HepG2 (cell line): ENCODE measurements around the gene TEX19. TPM values are rescaled to one million over a fixed set of nuclear protein-coding genes. Genes with fewer than 3 reads are reported as not detected.

ENCODE experiments used
- ATAC-seq: fragments of 200-7000 bp; cut with Tn5 transposase; 3 replicates; pipeline ENCODE4 v1.9.1; 2020; ENCODE audit warnings: mild to moderate bottlenecking, moderate library complexity
- BruUV-seq: library from RNA; stranded (reverse); fragments of 400-500 nt; replicated peaks from 2 replicates; lab custom pipeline; 2021; lab: Mats Ljungman, UMichigan
- CTCF ChIA-PET: fragments of 300-600 bp; formaldehyde crosslinking; extraction: SDS; loops from one replicate; lab custom pipeline; 2021; ENCODE audit warnings: low total read pairs, inconsistent platforms, low intra/inter-chr PET ratio; lab: Yijun Ruan, JAX
- POLR2A ChIA-PET: fragments of 350-600 bp; sonication (Branson Sonifier 250); formaldehyde crosslinking; loops from one replicate; lab custom pipeline; 2020; ENCODE audit warnings: antibody characterized with exemption, inconsistent platforms; lab: Yijun Ruan, JAX
- DNase-seq: peaks from one replicate; pipeline ENCODE4 v3.0.0-alpha.2; 2015; ENCODE audit warnings: low spot score
- FAIRE-seq: peaks from 3 replicates; lab custom pipeline; 2011; peaks lifted over from hg19 to GRCh38; lab: Jason Lieb, UNC
- H2AFZ ChIP-seq: one replicate; pipeline ENCODE4 v1.6.1; 2011; ENCODE audit warnings: low read length, inconsistent platforms
- H3K27ac ChIP-seq: fragments of 300-600 bp; 3 replicates; pipeline ENCODE4 v1.8.0; 2011; ENCODE audit warnings: mixed run types, mild to moderate bottlenecking, mixed read lengths, low read length, inconsistent platforms; ENCODE audit not compliant: insufficient read depth; ENCODE audit errors: extremely low read length
- H3K27me3 ChIP-seq, 2 experiments: fragments of 200-600 bp in 1 of 2; 2 replicates in 1 of 2; 3 replicates in 1 of 2; pipeline versions ENCODE4 v1.6.0 to v1.8.0; 2011; ENCODE audit warnings: low read length in 2 of 2, mild to moderate bottlenecking in 2 of 2, moderate library complexity in 2 of 2, inconsistent platforms in 1 of 2; ENCODE audit not compliant: insufficient read depth in 2 of 2, control insufficient read depth in 1 of 2
- H3K36me3 ChIP-seq, 2 experiments: fragments of 200-600 bp in 1 of 2; replicated peaks in 1 of 2; 2 replicates in 1 of 2; 3 replicates in 1 of 2; pipeline versions ENCODE4 v1.5.1 to v1.8.0; 2011; ENCODE audit warnings: low read length in 2 of 2, inconsistent platforms in 1 of 2; ENCODE audit not compliant: insufficient read depth in 2 of 2, control insufficient read depth in 1 of 2
- H3K4me1 ChIP-seq: 2 replicates; pipeline ENCODE4 v1.5.1; 2012; ENCODE audit warnings: low read length, inconsistent platforms; ENCODE audit not compliant: insufficient read depth
- H3K4me2 ChIP-seq: 2 replicates; pipeline ENCODE4 v1.6.0; 2011; ENCODE audit warnings: low read depth, low read length, inconsistent platforms
- H3K4me3 ChIP-seq, 3 experiments: fragments of 200-600 bp in 1 of 3; sonication (generic), shearing (Covaris generic) in 1 of 3; replicated peaks in 1 of 3; 2 replicates each; pipeline ENCODE4 v1.5.1; 2011 to 2016; ENCODE audit warnings: low read length in 3 of 3, inconsistent platforms in 2 of 3, low read depth in 2 of 3, mild to moderate bottlenecking in 2 of 3, control low read depth in 1 of 3, mixed read lengths in 1 of 3; ENCODE audit not compliant: insufficient read depth in 1 of 3
- H3K79me2 ChIP-seq: one replicate; pipeline ENCODE4 v1.6.1; 2011; ENCODE audit warnings: low read length, inconsistent platforms; ENCODE audit not compliant: insufficient read depth
- H3K9ac ChIP-seq: 2 replicates; pipeline ENCODE4 v1.6.0; 2011; ENCODE audit warnings: mild to moderate bottlenecking, low read depth, low read length, inconsistent platforms; ENCODE audit not compliant: insufficient read depth
- H3K9me3 ChIP-seq: 2 replicates; pipeline ENCODE4 v1.5.1; 2012; ENCODE audit warnings: mild to moderate bottlenecking, low read length
- H4K20me1 ChIP-seq: 2 replicates; pipeline ENCODE4 v1.6.0; 2011; ENCODE audit warnings: inconsistent platforms, mild to moderate bottlenecking, low read length, moderate library complexity; ENCODE audit not compliant: insufficient read depth
- ARNTL ChIP-seq: sonication (generic); formaldehyde crosslinking; IDR thresholded peaks from 2 replicates; pipeline ENCODE4 v1.4.0; 2020; ENCODE audit warnings: mild to moderate bottlenecking, missing genetic modification reagents
- CC2D1A ChIP-seq: sonication (generic); formaldehyde crosslinking; IDR thresholded peaks from 2 replicates; pipeline ENCODE4 v1.8.1; 2023; ENCODE audit warnings: mild to moderate bottlenecking, missing genetic modification reagents
- HMGXB4 ChIP-seq, 2 experiments: sonication (generic) in 1 of 2; formaldehyde crosslinking in 1 of 2; IDR thresholded peaks; 2 replicates each; pipeline versions ENCODE4 v1.4.0 to v1.6.1; 2018 to 2020; ENCODE audit warnings: missing genetic modification reagents in 2 of 2, borderline replicate concordance in 1 of 2, low read depth in 1 of 2, mild to moderate bottlenecking in 1 of 2, missing biosample characterization in 1 of 2
- KDM2A ChIP-seq: sonication (generic); formaldehyde crosslinking; IDR thresholded peaks from 2 replicates; pipeline ENCODE4 v1.4.0; 2020; ENCODE audit warnings: low read depth, missing genetic modification reagents, borderline replicate concordance
- MATR3 ChIP-seq: sonication (generic); formaldehyde crosslinking; IDR thresholded peaks from 2 replicates; pipeline ENCODE4 v1.4.0; 2020; ENCODE audit warnings: missing genetic modification reagents
- SMYD3 ChIP-seq: sonication (generic); formaldehyde crosslinking; IDR thresholded peaks from 2 replicates; pipeline ENCODE4 v1.8.1; 2023; ENCODE audit warnings: mild to moderate bottlenecking, missing genetic modification reagents
- ZBTB7A ChIP-seq: sonication (generic); formaldehyde crosslinking; IDR thresholded peaks from 2 replicates; pipeline ENCODE4 v1.8.0; 2022; ENCODE audit warnings: mild to moderate bottlenecking, missing genetic modification reagents
- ZNF12 ChIP-seq: sonication (generic); formaldehyde crosslinking; IDR thresholded peaks from 2 replicates; pipeline ENCODE4 v1.5.0; 2020; ENCODE audit warnings: missing genetic modification reagents
- ZNF18 ChIP-seq: sonication (generic); formaldehyde crosslinking; IDR thresholded peaks from 2 replicates; pipeline ENCODE4 v1.8.0; 2022; ENCODE audit warnings: mild to moderate bottlenecking, missing genetic modification reagents; ENCODE audit not compliant: insufficient replicate concordance
- ZNF383 ChIP-seq: sonication (generic); formaldehyde crosslinking; IDR thresholded peaks from 2 replicates; pipeline ENCODE4 v1.4.0; 2020; ENCODE audit warnings: missing genetic modification reagents, mild to moderate bottlenecking, borderline replicate concordance
- ZNF777 ChIP-seq: sonication (generic); formaldehyde crosslinking; IDR thresholded peaks from 2 replicates; pipeline ENCODE4 v1.4.0; 2020; ENCODE audit warnings: missing genetic modification reagents
- ZNF883 ChIP-seq: sonication (generic); formaldehyde crosslinking; IDR thresholded peaks from 2 replicates; pipeline ENCODE4 v1.5.1; 2020; ENCODE audit warnings: mild to moderate bottlenecking, missing genetic modification reagents; ENCODE audit errors: not compliant biosample characterization
- WGBS: methylation state at CpG from one replicate; pipeline ENCODE4 v1.1.6; 2017; ENCODE audit warnings: low lambda C conversion rate; 5-methylcytosine and 5-hydroxymethylcytosine counted together
- in situ Hi-C: cut with HindIII; loops from 2 replicates; pipeline ENCODE4 v1.10.0; 2017; ENCODE audit warnings: low pct_unique_long_range_greater_than_20kb; ENCODE audit not compliant: extremely low pct_ligation_motif_present
- intact Hi-C: fragments of 100-400 bp; cut with micrococcal nuclease; formaldehyde crosslinking; loops from one replicate; pipeline ENCODE4 v1.10.0; 2022; ENCODE audit not compliant: unreplicated experiment
- polyA plus RNA-seq, 8 experiments: library from polyadenylated mRNA; depleted of rRNA in 3 of 8; stranded (reverse) in 7 of 8; unstranded in 1 of 8; fragments of >200 nt; fragmentation: Illumina TruSeq in 4 of 8; extraction: Trizol in 4 of 8; gene quantifications; 2 replicates each; pipeline versions ENCODE4 v1.2.1 to v1.2.3, GENCODE V29; 2011 to 2016; ENCODE audit warnings: low read depth in 4 of 8, missing spikeins in 1 of 8, mixed read lengths in 1 of 8; ENCODE audit not compliant: insufficient read depth in 1 of 8
- total RNA-seq, 5 experiments: library from RNA; depleted of rRNA; stranded (reverse); fragments of >200 nt; fragmentation: Illumina TruSeq; extraction: Trizol; gene quantifications; 2 replicates each; pipeline ENCODE4 v1.2.3, GENCODE V29; 2016; ENCODE audit warnings: low read depth in 1 of 5
- TF ChIP-seq, protein P1 (sequence below): sonication (generic); formaldehyde crosslinking; IDR thresholded peaks from 2 replicates; pipeline ENCODE4 v1.8.1; 2023; ENCODE audit warnings: mild to moderate bottlenecking, moderate library complexity, missing genetic modification reagents
- TF ChIP-seq, protein P2 (sequence below): sonication (generic); formaldehyde crosslinking; IDR thresholded peaks from 2 replicates; pipeline ENCODE4 v1.4.0; 2020; ENCODE audit warnings: missing genetic modification reagents, borderline replicate concordance

The TEX19 gene
- total and polyA plus RNA-seq, 2 of the 13 experiments (the other 11 are each of a cell fraction or from before 2014, with no cell fraction given) = 1.3 to 6.0 TPM

GRCh38 chr17:82384051-82384729, 25.1 kb downstream of the TEX19 start:
- FAIRE-seq (no peak), ATAC-seq (peak; percentile 6; the same call in 2 of the 3 replicates), DNase-seq (peak; percentile 29)
- H3K27me3 ChIP-seq = peaks cover 8 to 46% of the 10 kb centered on the region in 2 experiments; a peak in 3 of 5 replicates
- H3K9ac ChIP-seq = no peak overlapping the region
- no peak overlapping the region for H2AFZ ChIP-seq
- H3K4me1 ChIP-seq = peaks cover 56% of the 10 kb centered on the region
- BruUV-seq = no TSS peak
- no peaks in the 10 kb centered on the region for H3K36me3 ChIP-seq
- H3K27ac ChIP-seq = no peak overlapping the region
- H3K79me2 ChIP-seq = no peaks in the 10 kb centered on the region
- in situ Hi-C loops (no loop called here), intact Hi-C loops (loop anchor here (2.0 kb wide), 1 partner anchor 35 kb away; the partner anchor contains the start of genes HEXD and OGFOD3)
- peak overlapping the region in 1 of 3 experiments; percentile 41; a peak in 1 of 6 replicates for H3K4me3 ChIP-seq
- CTCF ChIA-PET = no interaction called here
- no peaks in the 10 kb centered on the region for H3K9me3 ChIP-seq
- POLR2A ChIA-PET = interaction anchor here (0.9 to 2.3 kb wide), 9 partner anchors 8 to 38 kb away, joined by 3 to 13 read pairs (median 7); no protein-coding TSS in a partner anchor
- 20% methylated on average over 16 of the region's 22 CpGs for WGBS
- no peaks in the 10 kb centered on the region for H4K20me1 ChIP-seq
- H3K4me2 ChIP-seq = peak overlapping the region; percentile 58
- TF ChIP-seq MATR3 (CRISPR knock-in tag) = no peak
- TF ChIP-seq SMYD3 (CRISPR knock-in tag) = no peak
- TF ChIP-seq, protein P1, sequence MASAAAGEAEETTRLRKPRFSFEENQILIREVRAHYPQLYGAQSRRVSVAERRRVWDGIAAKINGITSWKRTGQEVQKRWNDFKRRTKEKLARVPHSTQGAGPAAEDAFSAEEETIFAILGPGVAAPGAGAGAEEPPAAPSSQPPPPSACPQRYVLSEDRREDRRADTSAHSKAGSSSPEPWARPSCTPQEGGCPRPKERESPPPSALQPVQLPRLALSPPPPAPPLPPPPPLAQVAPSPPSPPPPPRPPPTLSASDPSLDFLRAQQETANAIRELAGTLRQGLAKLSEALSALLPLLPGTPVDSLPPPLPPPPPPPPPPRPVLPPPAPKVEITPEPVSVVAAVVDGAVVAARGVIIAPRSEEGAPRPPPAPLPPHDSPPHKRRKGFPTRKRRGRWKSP (CRISPR knock-in tag) = no peak
- no peak for TF ChIP-seq ZNF883 (CRISPR knock-in tag)
- no peak for TF ChIP-seq HMGXB4 (CRISPR knock-in tag; IDR thresholded peaks at IDR 0.05; ENCODE audit: borderline replicate concordance in 1 of 2, low read depth in 1 of 2)
- no peak for TF ChIP-seq ZNF383 (CRISPR knock-in tag)
- TF ChIP-seq ZNF777 (CRISPR knock-in tag) = no peak
- no peak for TF ChIP-seq ZNF18
- TF ChIP-seq, protein P2, sequence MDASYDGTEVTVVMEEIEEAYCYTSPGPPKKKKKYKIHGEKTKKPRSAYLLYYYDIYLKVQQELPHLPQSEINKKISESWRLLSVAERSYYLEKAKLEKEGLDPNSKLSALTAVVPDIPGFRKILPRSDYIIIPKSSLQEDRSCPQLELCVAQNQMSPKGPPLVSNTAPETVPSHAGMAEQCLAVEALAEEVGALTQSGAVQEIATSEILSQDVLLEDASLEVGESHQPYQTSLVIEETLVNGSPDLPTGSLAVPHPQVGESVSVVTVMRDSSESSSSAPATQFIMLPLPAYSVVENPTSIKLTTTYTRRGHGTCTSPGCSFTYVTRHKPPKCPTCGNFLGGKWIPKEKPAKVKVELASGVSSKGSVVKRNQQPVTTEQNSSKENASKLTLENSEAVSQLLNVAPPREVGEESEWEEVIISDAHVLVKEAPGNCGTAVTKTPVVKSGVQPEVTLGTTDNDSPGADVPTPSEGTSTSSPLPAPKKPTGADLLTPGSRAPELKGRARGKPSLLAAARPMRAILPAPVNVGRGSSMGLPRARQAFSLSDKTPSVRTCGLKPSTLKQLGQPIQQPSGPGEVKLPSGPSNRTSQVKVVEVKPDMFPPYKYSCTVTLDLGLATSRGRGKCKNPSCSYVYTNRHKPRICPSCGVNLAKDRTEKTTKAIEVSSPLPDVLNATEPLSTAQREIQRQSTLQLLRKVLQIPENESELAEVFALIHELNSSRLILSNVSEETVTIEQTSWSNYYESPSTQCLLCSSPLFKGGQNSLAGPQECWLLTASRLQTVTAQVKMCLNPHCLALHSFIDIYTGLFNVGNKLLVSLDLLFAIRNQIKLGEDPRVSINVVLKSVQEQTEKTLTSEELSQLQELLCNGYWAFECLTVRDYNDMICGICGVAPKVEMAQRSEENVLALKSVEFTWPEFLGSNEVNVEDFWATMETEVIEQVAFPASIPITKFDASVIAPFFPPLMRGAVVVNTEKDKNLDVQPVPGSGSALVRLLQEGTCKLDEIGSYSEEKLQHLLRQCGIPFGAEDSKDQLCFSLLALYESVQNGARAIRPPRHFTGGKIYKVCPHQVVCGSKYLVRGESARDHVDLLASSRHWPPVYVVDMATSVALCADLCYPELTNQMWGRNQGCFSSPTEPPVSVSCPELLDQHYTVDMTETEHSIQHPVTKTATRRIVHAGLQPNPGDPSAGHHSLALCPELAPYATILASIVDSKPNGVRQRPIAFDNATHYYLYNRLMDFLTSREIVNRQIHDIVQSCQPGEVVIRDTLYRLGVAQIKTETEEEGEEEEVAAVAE = no peak
- no peak for TF ChIP-seq ARNTL (CRISPR knock-in tag)
- no peak for TF ChIP-seq CC2D1A (CRISPR knock-in tag)
- 0 out of 2 replicates have a peak, but pooled peaks have one; percentile 21 for TF ChIP-seq ZBTB7A (CRISPR knock-in tag)
- no peak for TF ChIP-seq KDM2A (CRISPR knock-in tag)
- no peak for TF ChIP-seq ZNF12 (CRISPR knock-in tag)
